Stimulated activated CD4-positive, alpha-beta T cell treated with anti-CD3 and anti-CD28 coated beads, TNF-alpha, amount 100 ng/mL, for 1 hour (primary cell): ENCODE measurements around the gene AOX1.
"Not testable (repeated sequence)": the region's sequence is repeated elsewhere in the genome, so short reads cannot be mapped to it uniquely, and the experiment has no call there.

ENCODE experiments used
- DNase-seq, 3 donors: peaks; one replicate each; pipeline ENCODE4 v3.0.0-alpha.2; 2020; ENCODE audit warnings: low read depth in 3 of 3, low spot score in 1 of 3

The AOX1 gene

GRCh38 chr2:200600549-200601225 lies 14.9 kb downstream of the AOX1 start:
- no peak for DNase-seq

GRCh38 chr2:200602584-200602983 lies 16.8 kb downstream of the AOX1 start:
- no peak for DNase-seq

GRCh38 chr2:200603972-200604371 lies 18.2 kb downstream of the AOX1 start:
- no peak for DNase-seq

- DNase-seq = no peak
Observed at GRCh38 chr2:200604571-200605255, 18.9 kb downstream of the AOX1 start.

GRCh38 chr2:200608341-200609027 lies 22.7 kb downstream of the AOX1 start:
- no peak for DNase-seq

- no peak for DNase-seq
Observed at GRCh38 chr2:200609028-200609614, 23.3 kb downstream of the AOX1 start.

GRCh38 chr2:200610217-200610616 lies 24.4 kb downstream of the AOX1 start:
- not testable (repeated sequence) for DNase-seq

GRCh38 chr2:200613692-200614091 lies 27.9 kb downstream of the AOX1 start:
- no peak for DNase-seq

- no peak for DNase-seq
Observed at GRCh38 chr2:200614249-200614648, 28.4 kb downstream of the AOX1 start.

- DNase-seq = no peak
Observed at GRCh38 chr2:200615247-200615646, 29.4 kb downstream of the AOX1 start.

GRCh38 chr2:200616193-200616592 lies 30.4 kb downstream of the AOX1 start:
- no peak for DNase-seq

- no peak for DNase-seq
Observed at GRCh38 chr2:200616656-200617055, 30.8 kb downstream of the AOX1 start.

GRCh38 chr2:200617156-200618053 lies 31.6 kb downstream of the AOX1 start:
- no peak for DNase-seq

GRCh38 chr2:200618054-200618419 lies 32.2 kb downstream of the AOX1 start:
- no peak for DNase-seq

GRCh38 chr2:200618590-200619021 lies 32.8 kb downstream of the AOX1 start:
- no peak for DNase-seq

- no peak for DNase-seq
Observed at GRCh38 chr2:200619279-200619678, 33.5 kb downstream of the AOX1 start.

GRCh38 chr2:200620606-200621390 lies 35.0 kb downstream of the AOX1 start:
- DNase-seq = no peak

GRCh38 chr2:200622106-200622505 lies 36.3 kb downstream of the AOX1 start:
- no peak for DNase-seq

- no peak for DNase-seq
Observed at GRCh38 chr2:200624026-200624425, 38.2 kb downstream of the AOX1 start.

- no peak for DNase-seq
Observed at GRCh38 chr2:200624658-200625057, 38.8 kb downstream of the AOX1 start.
